Cardiac ventricle fibroblast (primary cell): Measurements from ENCODE around the gene DDX3X. TPM values are rescaled to one million over a fixed set of nuclear protein-coding genes. Genes with fewer than 3 reads are reported as not detected.

ENCODE experiments used
- total RNA-seq: library from RNA; depleted of rRNA; stranded (reverse); fragments of >200 nt; gene quantifications from 2 replicates; pipeline ENCODE4 v1.2.3, GENCODE V29; 2015

Gene DDX3X
- 114 and 115 TPM in 2 replicates for total RNA-seq

GRCh38 chrX:41333744-41334362 is at the start of gene DDX3X:
DDX3X (plus strand) TSS chrX:41334162; CDS start chrX:41334253, 91 bp downstream.

Other genes with a start within 250 kb of the DDX3X start
- 39.1 and 40.5 TPM in 2 replicates for gene USP9X, start 248.7 kb upstream of the DDX3X start, total RNA-seq
- gene NYX, start 113.2 kb downstream of the DDX3X start, total RNA-seq, result not detected in 2 replicates